ENCODE data around the gene ATG5.

The ATG5 gene

GRCh38 chr6:106167096-106167814 lies 158.3 kb downstream of the ATG5 start:
- TF ChIP-seq POLR2A (IDR thresholded peaks at IDR 0.05; ENCODE audit: low read depth, low read length) (no peak), TAF1 (IDR thresholded peaks at IDR 0.05; ENCODE audit: borderline replicate concordance, low read depth, low read length) (no peak), POLR2AphosphoS5 (IDR thresholded peaks at IDR 0.05; ENCODE audit: low read depth, low read length) (no peak)
- FAIRE-seq (peak; percentile 97), DNase-seq (ENCODE audit: insufficient read length) (no peak)

- DNase-seq (ENCODE audit: insufficient read length) (no peak), FAIRE-seq (peak; percentile 83)
- TF ChIP-seq TAF1 (IDR thresholded peaks at IDR 0.05; ENCODE audit: borderline replicate concordance, low read depth, low read length) = no peak
These were observed 159.6 kb downstream of the ATG5 start for GRCh38 chr6:106165885-106166485.

GRCh38 chr6:106163966-106164877 lies 161.3 kb downstream of the ATG5 start:
- peak; percentile 99 for FAIRE-seq
- TF ChIP-seq TAF1 (IDR thresholded peaks at IDR 0.05; ENCODE audit: borderline replicate concordance, low read depth, low read length) (0 out of 2 replicates have a peak, but pooled peaks have one; percentile 34), POLR2AphosphoS5 (IDR thresholded peaks at IDR 0.05; ENCODE audit: low read depth, low read length) (peak; percentile 45), POLR2A (IDR thresholded peaks at IDR 0.05; ENCODE audit: low read depth, low read length) (no peak; the same call in 1 of the 2 replicates)
- DNase-seq (ENCODE audit: insufficient read length) = no peak

GRCh38 chr6:106163446-106163965 lies 162.1 kb downstream of the ATG5 start:
- TF ChIP-seq POLR2AphosphoS5 (IDR thresholded peaks at IDR 0.05; ENCODE audit: low read depth, low read length) (no peak; the same call in 1 of the 2 replicates), POLR2A (IDR thresholded peaks at IDR 0.05; ENCODE audit: low read depth, low read length) (no peak)
- DNase-seq (ENCODE audit: insufficient read length) (no peak), FAIRE-seq (no peak)

- FAIRE-seq (no peak), DNase-seq (ENCODE audit: insufficient read length) (no peak)
- TF ChIP-seq POLR2AphosphoS5 (IDR thresholded peaks at IDR 0.05; ENCODE audit: low read depth, low read length) = no peak
- no peak for TF ChIP-seq TAF1 (IDR thresholded peaks at IDR 0.05; ENCODE audit: borderline replicate concordance, low read depth, low read length)
- no peak for TF ChIP-seq POLR2A (IDR thresholded peaks at IDR 0.05; ENCODE audit: low read depth, low read length)
These were observed 162.6 kb downstream of the ATG5 start for GRCh38 chr6:106162921-106163320.

GRCh38 chr6:106161893-106162292 lies 163.7 kb downstream of the ATG5 start:
- DNase-seq (ENCODE audit: insufficient read length) = no peak
- TF ChIP-seq POLR2AphosphoS5 (IDR thresholded peaks at IDR 0.05; ENCODE audit: low read depth, low read length) = no peak
- TF ChIP-seq TAF1 (IDR thresholded peaks at IDR 0.05; ENCODE audit: borderline replicate concordance, low read depth, low read length) = no peak
- no peak for TF ChIP-seq POLR2A (IDR thresholded peaks at IDR 0.05; ENCODE audit: low read depth, low read length)

GRCh38 chr6:106161311-106161874 lies 164.2 kb downstream of the ATG5 start:
- TF ChIP-seq POLR2A (IDR thresholded peaks at IDR 0.05; ENCODE audit: low read depth, low read length) = no peak
- TF ChIP-seq TAF1 (IDR thresholded peaks at IDR 0.05; ENCODE audit: borderline replicate concordance, low read depth, low read length) = no peak
- TF ChIP-seq POLR2AphosphoS5 (IDR thresholded peaks at IDR 0.05; ENCODE audit: low read depth, low read length) = no peak
- DNase-seq (ENCODE audit: insufficient read length) (no peak), FAIRE-seq (peak; percentile 17)

More at GRCh38 chr6:106161893-106162292, 163.7 kb downstream of the ATG5 start:
- no peak for FAIRE-seq

- FAIRE-seq (no peak), DNase-seq (ENCODE audit: insufficient read length) (no peak)
- TF ChIP-seq POLR2AphosphoS5 (IDR thresholded peaks at IDR 0.05; ENCODE audit: low read depth, low read length) (no peak), TAF1 (IDR thresholded peaks at IDR 0.05; ENCODE audit: borderline replicate concordance, low read depth, low read length) (no peak), POLR2A (IDR thresholded peaks at IDR 0.05; ENCODE audit: low read depth, low read length) (no peak)
These were observed 165.4 kb downstream of the ATG5 start for GRCh38 chr6:106160189-106160588.

- DNase-seq (ENCODE audit: insufficient read length) = no peak
- TF ChIP-seq POLR2AphosphoS5 (IDR thresholded peaks at IDR 0.05; ENCODE audit: low read depth, low read length) (no peak), POLR2A (IDR thresholded peaks at IDR 0.05; ENCODE audit: low read depth, low read length) (no peak), TAF1 (IDR thresholded peaks at IDR 0.05; ENCODE audit: borderline replicate concordance, low read depth, low read length) (no peak)
- FAIRE-seq = no peak
These were observed 166.0 kb downstream of the ATG5 start for GRCh38 chr6:106159531-106159940.

GRCh38 chr6:106158816-106159215 lies 166.7 kb downstream of the ATG5 start:
- FAIRE-seq (no peak), DNase-seq (ENCODE audit: insufficient read length) (no peak)
- no peak for TF ChIP-seq POLR2AphosphoS5 (IDR thresholded peaks at IDR 0.05; ENCODE audit: low read depth, low read length)
- TF ChIP-seq POLR2A (IDR thresholded peaks at IDR 0.05; ENCODE audit: low read depth, low read length) = no peak

- peak; percentile 48 for FAIRE-seq
- DNase-seq (ENCODE audit: insufficient read length) = no peak
- TF ChIP-seq POLR2AphosphoS5 (IDR thresholded peaks at IDR 0.05; ENCODE audit: low read depth, low read length) = no peak
- no peak for TF ChIP-seq POLR2A (IDR thresholded peaks at IDR 0.05; ENCODE audit: low read depth, low read length)
- no peak for TF ChIP-seq TAF1 (IDR thresholded peaks at IDR 0.05; ENCODE audit: borderline replicate concordance, low read depth, low read length)
These were observed 168.7 kb downstream of the ATG5 start for GRCh38 chr6:106156863-106157262.

All from GM12892 (cell line).